8988T (cell line): ENCODE results near the gene SIGLEC14.
"Not testable (repeated sequence)": the region's sequence is repeated elsewhere in the genome, so short reads cannot be mapped to it uniquely, and the experiment has no call there.

Experiments
- DNase-seq: peaks from one replicate; pipeline ENCODE4 v3.0.0; 2011

The SIGLEC14 gene

DNA sequence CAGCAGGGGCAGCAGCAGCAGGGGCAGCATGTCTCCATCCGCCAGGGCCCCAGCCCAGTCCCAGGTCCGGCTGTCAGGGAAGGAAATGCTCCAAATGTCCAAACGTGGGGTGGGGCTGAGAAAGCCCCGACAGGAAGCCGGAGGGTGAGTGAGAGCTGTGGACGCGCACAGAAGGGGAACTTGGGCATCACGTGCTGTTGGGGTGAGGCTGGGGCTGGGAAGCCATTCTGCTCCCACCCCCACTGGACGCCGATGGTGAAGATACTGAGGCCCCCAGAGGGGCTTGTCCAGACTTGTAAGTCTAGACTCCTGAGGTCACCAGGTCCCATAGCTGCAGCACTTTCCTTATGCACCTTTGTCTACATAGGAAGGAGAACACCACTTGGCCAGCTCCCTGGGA lies at the start of gene SIGLEC14:
SIGLEC14 (minus strand) TSS at position 96 of the 400 bp plus-strand sequence; CDS start at position 30, 66 bp downstream.
- not testable (repeated sequence) for DNase-seq

GRCh38 chr19:51695702-51696315 lies 49.2 kb upstream of the SIGLEC14 start:
- no peak for DNase-seq

- DNase-seq, result no peak
These were observed 48.5 kb upstream of the SIGLEC14 start for GRCh38 chr19:51695088-51695487.

DNA sequence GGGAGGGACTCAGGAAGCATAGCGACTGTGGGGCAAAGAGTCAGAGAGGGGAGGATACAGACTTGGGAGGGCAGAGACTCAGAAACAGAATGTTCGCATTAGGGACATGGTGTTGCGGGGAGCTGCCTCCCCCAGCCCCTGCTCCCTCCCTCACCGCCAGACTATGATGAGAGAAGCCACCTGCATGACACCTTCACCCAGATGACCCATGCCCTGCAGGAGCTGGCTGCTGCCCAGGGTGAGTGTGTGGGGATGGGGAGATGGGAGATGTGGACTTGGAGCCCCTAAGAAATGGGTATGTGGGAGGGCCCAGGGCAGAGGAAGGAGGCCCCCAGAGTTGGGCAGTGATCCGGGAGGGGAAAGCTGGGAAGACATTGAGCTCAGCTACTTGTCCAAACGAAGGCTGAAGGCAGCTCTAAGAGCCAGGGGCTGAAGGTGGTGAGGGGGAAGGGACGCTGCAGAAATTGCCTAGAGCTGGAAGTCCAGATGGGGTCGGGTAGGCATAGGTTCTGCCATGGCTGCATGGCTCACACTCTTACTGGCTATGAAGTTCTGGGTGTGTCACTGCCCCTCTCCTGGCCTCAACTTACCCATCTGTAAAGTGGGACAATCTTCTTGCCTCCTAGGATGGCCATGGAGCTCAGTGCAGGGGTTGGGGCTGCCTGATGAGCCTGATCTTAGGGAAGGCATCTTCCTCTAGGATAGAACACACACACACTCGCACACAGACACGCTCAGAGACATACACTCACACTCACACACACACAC lies 47.9 kb upstream of the SIGLEC14 start:
- no peak for DNase-seq

DNA sequence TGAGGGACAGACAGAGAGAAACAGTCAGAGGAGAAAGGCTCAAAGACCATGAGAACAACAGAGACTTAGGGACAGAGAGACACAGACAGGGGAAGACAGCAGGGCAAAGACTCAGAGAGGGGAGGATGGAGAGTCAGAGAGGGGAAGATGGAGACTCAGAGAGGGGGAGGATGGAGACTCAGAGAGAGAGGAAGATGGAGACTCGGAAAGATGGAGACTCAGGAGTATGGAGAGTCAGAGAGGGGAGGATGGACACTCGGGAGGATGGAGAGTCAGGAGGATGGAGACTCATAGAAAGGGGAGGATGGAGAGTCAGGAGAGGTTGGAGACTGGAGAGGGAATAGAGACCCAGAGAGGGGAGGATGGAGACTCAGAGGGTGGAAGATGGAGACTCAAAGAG lies 47.2 kb upstream of the SIGLEC14 start:
- no peak for DNase-seq

DNA sequence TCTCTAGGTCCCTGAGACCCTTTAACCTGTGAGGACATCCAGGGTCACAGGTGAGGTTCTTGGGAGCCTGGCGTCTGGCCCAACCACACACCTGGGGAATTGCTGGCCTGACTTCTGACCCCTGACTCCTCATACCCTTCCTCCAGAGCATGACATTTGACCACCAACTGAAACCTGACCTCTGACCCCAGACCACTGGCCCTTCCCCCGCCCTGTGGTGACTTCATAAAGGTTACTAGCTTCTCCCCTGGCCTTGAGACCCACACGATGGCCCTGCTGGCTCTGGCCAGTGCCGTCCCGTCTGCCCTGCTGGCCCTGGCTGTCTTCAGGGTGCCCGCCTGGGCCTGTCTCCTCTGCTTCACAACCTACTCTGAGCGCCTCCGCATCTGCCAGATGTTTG lies 46.6 kb upstream of the SIGLEC14 start, which contains the start of gene SPACA6:
SPACA6 (plus strand) TSS at position 71 of the 400 bp plus-strand sequence; CDS start at position 268, 197 bp downstream.
- no peak for DNase-seq

GRCh38 chr19:51692468-51692867 lies 45.8 kb upstream of the SIGLEC14 start:
- no peak for DNase-seq

DNA sequence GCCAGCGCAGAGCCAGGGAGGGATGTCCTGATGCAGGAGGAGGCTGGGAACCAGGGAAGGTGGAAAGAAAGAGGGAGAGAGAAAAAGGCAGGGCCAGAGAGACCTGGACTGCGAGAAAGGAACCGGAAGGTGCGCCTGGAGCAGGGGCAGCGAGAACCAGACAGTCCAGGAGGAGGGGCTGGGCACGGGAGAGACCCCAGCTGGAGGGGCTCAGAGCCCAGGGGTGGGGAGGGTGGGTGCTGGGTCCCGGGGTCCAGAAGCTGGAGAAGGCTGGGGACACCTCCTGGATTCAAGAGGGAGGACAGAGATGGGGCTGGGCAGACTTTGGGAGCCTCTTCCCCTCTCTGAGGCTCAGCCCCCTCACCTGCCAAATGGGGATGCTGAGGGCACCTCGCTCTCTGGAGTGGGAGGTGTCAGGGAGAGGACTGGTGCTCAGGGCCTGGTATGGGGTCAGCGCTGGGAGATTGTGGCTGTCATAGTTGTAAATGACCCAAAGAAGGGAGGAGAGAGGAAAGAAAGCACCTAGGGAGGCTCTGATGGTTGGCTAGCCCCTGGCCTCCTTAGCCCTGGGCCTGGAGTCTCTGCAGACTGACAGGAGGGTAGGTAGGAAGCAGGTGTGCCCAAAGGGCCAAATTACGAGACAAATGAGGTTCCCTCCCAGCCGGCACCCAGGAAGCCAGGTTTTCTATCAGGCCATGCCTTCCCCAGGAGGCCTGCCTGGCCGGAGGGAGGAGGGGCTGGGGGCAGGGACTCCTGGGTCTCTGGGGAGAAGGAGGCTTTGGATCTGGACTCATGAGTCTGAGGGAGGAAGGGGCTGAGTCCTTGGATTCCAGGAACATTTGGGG lies 45.2 kb upstream of the SIGLEC14 start:
- no peak for DNase-seq

GRCh38 chr19:51691074-51691583 lies 44.5 kb upstream of the SIGLEC14 start:
- no peak for DNase-seq

DNA sequence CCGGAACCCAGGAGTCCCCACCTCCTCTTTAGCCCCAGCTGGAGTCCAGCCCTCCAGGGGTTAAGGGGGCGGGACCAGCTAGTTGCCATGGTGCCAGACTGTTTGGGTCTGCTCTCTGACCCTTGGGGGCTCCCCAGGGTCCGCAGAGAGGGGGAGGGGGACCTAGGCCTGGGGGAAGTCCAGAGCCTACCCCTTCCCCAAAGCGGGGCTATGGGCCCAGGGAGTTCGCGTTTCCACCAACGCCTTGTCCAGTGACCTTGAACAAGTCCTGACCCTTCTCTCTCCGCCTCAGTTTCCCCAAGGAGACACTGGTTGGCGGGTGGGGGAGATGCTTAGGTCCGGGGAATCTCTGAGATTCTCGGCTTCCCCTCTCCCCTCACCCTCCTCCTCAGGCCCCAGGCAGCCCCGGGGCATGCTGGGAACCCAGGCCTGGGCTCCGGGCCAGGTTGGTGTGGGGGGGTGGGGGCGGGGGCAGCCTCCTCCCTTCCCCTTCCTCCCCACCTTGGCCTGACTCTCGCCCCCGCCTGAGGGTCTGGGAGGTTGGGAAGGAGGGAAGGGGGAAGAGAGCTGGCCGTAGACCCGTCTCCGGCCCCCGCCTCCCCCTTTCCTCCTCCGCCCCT lies 43.9 kb upstream of the SIGLEC14 start:
- DNase-seq, result no peak

DNA sequence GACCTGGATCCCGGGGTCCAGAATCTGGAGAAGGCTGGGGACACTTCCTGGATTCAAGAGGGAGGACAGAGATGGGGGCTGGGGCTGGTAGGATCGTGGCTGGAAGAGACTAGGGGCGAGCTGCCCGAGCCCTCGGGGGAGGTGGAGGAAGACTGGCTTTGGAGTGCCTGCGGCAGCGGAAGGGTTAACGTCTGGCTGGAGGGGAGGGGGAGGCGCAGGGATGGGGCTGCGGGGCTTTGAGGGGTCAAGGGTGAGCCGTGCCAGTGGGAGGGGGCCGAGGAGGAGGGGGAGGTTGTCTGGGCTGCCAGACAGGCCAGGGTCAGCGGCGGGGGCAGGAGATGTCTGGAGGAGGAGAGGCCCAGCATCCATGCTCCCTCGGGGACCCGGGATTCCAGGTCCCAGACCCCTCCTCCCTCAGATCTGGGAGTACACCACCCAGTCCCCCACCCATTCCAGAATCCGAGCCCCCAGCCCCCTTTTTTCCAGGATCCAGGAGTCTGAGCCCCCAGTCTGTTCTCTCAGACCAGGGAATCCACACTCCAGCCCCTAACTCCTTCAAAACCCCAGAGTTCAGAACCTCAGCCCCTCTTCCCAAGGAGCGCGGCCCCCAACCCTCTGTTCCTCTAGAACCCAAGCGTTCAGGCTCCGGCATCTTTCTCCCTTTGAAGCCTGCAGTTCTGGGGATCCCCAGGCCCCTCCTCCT lies 43.3 kb upstream of the SIGLEC14 start:
- DNase-seq, result no peak

GRCh38 chr19:51688671-51689571 lies 42.3 kb upstream of the SIGLEC14 start:
- DNase-seq, result peak; percentile 55

- no peak for DNase-seq
These were observed 41.4 kb upstream of the SIGLEC14 start for GRCh38 chr19:51687791-51688670.

DNA sequence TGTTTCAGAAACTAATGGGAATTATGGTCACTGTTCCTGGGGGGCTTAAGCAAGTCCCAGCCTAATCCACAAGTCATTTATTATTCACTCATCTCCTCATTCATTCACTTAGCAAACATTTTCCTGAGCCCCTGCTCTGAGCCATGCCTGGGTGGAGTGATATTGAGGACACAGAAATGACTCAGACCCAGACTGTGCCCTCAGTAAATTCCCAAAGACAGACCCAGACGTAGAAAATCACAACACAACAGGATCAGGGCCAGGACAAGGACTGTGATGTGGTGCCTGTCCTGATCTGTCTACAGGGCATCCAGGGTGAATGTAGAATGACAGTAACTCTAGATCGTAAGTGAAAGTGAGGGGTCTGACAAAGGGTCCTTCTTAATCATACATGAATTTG lies 39.5 kb upstream of the SIGLEC14 start:
- no peak for DNase-seq

- no peak for DNase-seq
These were observed 34.8 kb upstream of the SIGLEC14 start for GRCh38 chr19:51681286-51681941.

GRCh38 chr19:51680474-51680873 lies 33.8 kb upstream of the SIGLEC14 start:
- DNase-seq, result no peak

DNA sequence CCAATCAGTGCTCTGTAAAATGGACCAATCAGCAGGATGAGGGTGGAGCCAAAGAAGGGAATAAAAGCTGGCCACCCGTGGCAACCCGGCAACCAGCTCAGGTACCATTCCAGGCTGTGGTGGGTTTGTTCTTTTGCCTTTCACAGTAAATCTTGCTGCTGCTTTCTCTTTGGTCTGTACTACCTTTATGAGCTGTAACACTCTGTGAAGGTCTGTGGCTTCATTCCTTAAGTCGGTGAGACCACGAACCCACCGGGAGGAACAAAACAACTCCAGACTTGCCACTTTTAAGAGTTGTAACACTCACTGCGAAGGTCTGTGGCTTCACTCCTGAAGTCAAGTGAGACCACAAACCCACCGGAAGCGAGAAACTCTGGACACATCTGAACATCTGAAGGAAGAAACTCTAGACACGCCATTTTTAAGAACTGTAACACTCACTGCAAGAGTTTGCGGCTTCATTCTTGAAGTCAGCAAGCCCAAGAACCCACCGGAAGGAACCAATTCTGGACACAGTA lies 30.0 kb upstream of the SIGLEC14 start:
- no peak for DNase-seq

DNA sequence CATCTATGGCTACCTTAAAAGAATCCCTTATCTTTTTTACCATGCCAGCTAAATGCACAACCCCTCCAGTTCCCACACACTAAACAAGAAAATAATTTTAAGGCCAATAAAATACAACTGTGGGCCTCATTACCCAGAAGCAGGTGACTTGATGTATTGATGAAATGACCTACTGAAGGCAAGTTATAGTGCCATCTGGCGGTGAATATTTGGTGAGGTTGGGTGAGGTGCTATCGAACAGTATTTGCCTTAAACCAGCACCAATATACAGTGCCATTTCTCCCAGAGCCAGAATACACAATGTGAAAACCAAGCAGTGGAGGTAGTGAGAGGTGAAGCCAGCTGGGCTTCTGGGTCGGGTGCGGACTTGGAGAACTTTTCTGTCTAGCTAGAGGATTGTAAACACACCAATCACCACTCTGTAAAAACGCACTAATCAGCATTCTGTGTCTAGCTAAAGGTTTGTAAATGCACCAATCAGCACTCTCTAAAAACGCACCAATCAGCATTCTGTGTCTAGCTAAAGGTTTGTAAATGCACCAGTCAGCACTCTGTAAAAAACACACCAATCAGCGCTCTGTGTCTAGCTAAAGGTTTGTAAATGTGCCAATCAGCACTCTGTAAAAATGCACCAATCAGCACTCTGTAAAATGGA lies 29.4 kb upstream of the SIGLEC14 start:
- not testable (repeated sequence) for DNase-seq

GRCh38 chr19:51668216-51668615 lies 21.6 kb upstream of the SIGLEC14 start:
- no peak for DNase-seq
